Activated effector memory CD4-positive, alpha-beta T cell treated with anti-CD3 and anti-CD28 coated beads, Interleukin-2, amount 50 U/mL, for 16 hours (primary cell): ENCODE measurements around the gene SLF1.
"Not testable (repeated sequence)": the region's sequence is repeated elsewhere in the genome, so short reads cannot be mapped to it uniquely, and the experiment has no call there.

Source experiments
- DNase-seq: peaks from one replicate; pipeline ENCODE4 v3.0.0-alpha.2; 2020

The SLF1 gene

GRCh38 chr5:94618493-94619328 lies at the start of gene SLF1, which contains the start of gene KIAA0825:
TSS of gene SLF1 (plus strand) at chr5:94618669. CDS start at chr5:94628811, 10,142 bp downstream.
TSS of gene KIAA0825 (minus strand) at chr5:94618604. CDS start at chr5:94537126, 81,478 bp downstream.
- DNase-seq: peak; percentile 96

GRCh38 chr5:94571415-94571814 lies 47.1 kb upstream of the SLF1 start:
- DNase-seq: no peak

GRCh38 chr5:94573349-94573748 lies 45.1 kb upstream of the SLF1 start:
- not testable (repeated sequence) for DNase-seq

- DNase-seq: no peak
These were observed 43.3 kb upstream of the SLF1 start for GRCh38 chr5:94575196-94575595.

GRCh38 chr5:94577466-94578245 lies 40.8 kb upstream of the SLF1 start:
- no peak for DNase-seq

GRCh38 chr5:94595281-94595840 lies 23.1 kb upstream of the SLF1 start:
- no peak for DNase-seq

- DNase-seq: no peak
These were observed 4.9 kb upstream of the SLF1 start for GRCh38 chr5:94613583-94613982.

- DNase-seq: no peak
These were observed 4.2 kb upstream of the SLF1 start for GRCh38 chr5:94614156-94614805.

- DNase-seq: no peak
These were observed 2.6 kb upstream of the SLF1 start for GRCh38 chr5:94615862-94616261.

- DNase-seq: no peak
These were observed 408 bp upstream of the SLF1 start for GRCh38 chr5:94618029-94618492.

GRCh38 chr5:94620256-94620655 lies 1.8 kb downstream of the SLF1 start:
- no peak for DNase-seq

- DNase-seq: no peak
These were observed 3.3 kb downstream of the SLF1 start for GRCh38 chr5:94621763-94622162.

- DNase-seq: no peak
These were observed 4.5 kb downstream of the SLF1 start for GRCh38 chr5:94623011-94623410.

- no peak for DNase-seq
These were observed 5.4 kb downstream of the SLF1 start for GRCh38 chr5:94623877-94624276.

GRCh38 chr5:94627191-94627590 lies 8.7 kb downstream of the SLF1 start:
- no peak for DNase-seq

- DNase-seq: no peak
These were observed 13.6 kb downstream of the SLF1 start for GRCh38 chr5:94632024-94632423.

- DNase-seq: no peak
These were observed 21.7 kb downstream of the SLF1 start for GRCh38 chr5:94640176-94640575.

GRCh38 chr5:94645053-94645452 lies 26.6 kb downstream of the SLF1 start:
- no peak for DNase-seq

- DNase-seq: no peak
These were observed 28.3 kb downstream of the SLF1 start for GRCh38 chr5:94646758-94647157.

GRCh38 chr5:94649874-94650273 lies 31.4 kb downstream of the SLF1 start:
- DNase-seq: no peak

- DNase-seq: no peak
These were observed 39.8 kb downstream of the SLF1 start for GRCh38 chr5:94658272-94658671.

GRCh38 chr5:94660506-94660905 lies 42.0 kb downstream of the SLF1 start:
- DNase-seq: no peak

- DNase-seq: no peak
These were observed 42.6 kb downstream of the SLF1 start for GRCh38 chr5:94661086-94661485.
